ENCODE measurements around the gene IFI35.
"Not testable (repeated sequence)": the region's sequence is repeated elsewhere in the genome, so short reads cannot be mapped to it uniquely, and the experiment has no call there.

Gene IFI35

GRCh38 chr17:43006639-43007551, at the start of gene IFI35:
Gene IFI35, plus strand, starts transcription at chr17:43006784. Its CDS starts 164 bp downstream, at chr17:43006948.
- peak; percentile 77 to 91 for DNase-seq

GRCh38 chr17:42964161-42964932, 42.2 kb upstream of the IFI35 start, which contains the start of gene AARSD1:
Gene AARSD1, minus strand, starts transcription at chr17:42964454. Its CDS starts 14 bp downstream, at chr17:42964440.
- DNase-seq = peak; percentile 88 to 93

- DNase-seq = no peak
These were observed 38.7 kb upstream of the IFI35 start for GRCh38 chr17:42967925-42968324.

- DNase-seq = peak; percentile 3 to 55
These were observed 37.5 kb upstream of the IFI35 start for GRCh38 chr17:42969001-42969581.

- no peak for DNase-seq
These were observed 35.0 kb upstream of the IFI35 start for GRCh38 chr17:42971589-42971988.

- not testable (repeated sequence) for DNase-seq
These were observed 33.3 kb upstream of the IFI35 start for GRCh38 chr17:42973323-42973722.

- no peak for DNase-seq
These were observed 31.3 kb upstream of the IFI35 start for GRCh38 chr17:42975265-42975664.

GRCh38 chr17:42975701-42976100, 30.9 kb upstream of the IFI35 start:
- DNase-seq = not testable (repeated sequence)

GRCh38 chr17:42979511-42980273, 26.9 kb upstream of the IFI35 start, which contains the start of gene PTGES3L:
Gene PTGES3L, minus strand, starts transcription at chr17:42980080. Its CDS starts 27 bp downstream, at chr17:42980053.
- no peak for DNase-seq

GRCh38 chr17:42980274-42980765, 26.3 kb upstream of the IFI35 start, which contains the start of gene RUNDC1:
Gene RUNDC1, plus strand, starts transcription at chr17:42980565. Its CDS starts 12 bp downstream, at chr17:42980577.
- peak; percentile 84 to 93 for DNase-seq

GRCh38 chr17:42980766-42981397, 25.7 kb upstream of the IFI35 start:
- no peak for DNase-seq

GRCh38 chr17:42982266-42982665, 24.3 kb upstream of the IFI35 start:
- no peak for DNase-seq

- DNase-seq = peak; percentile 87 to 88
These were observed 21.4 kb upstream of the IFI35 start for GRCh38 chr17:42985225-42985624.

GRCh38 chr17:42989141-42989540, 17.4 kb upstream of the IFI35 start:
- DNase-seq = no peak

GRCh38 chr17:42989726-42990652, 16.6 kb upstream of the IFI35 start:
- DNase-seq = no peak

- DNase-seq = no peak
These were observed 15.1 kb upstream of the IFI35 start for GRCh38 chr17:42991471-42991870.

- no peak for DNase-seq
These were observed 13.7 kb upstream of the IFI35 start for GRCh38 chr17:42992872-42993271.

GRCh38 chr17:42993913-42994312, 12.7 kb upstream of the IFI35 start:
- DNase-seq = not testable (repeated sequence)

GRCh38 chr17:42997390-42997983, 9.1 kb upstream of the IFI35 start:
- no peak for DNase-seq

Data from inflammatory macrophage treated with lipopolysaccharide for 1 hour (primary cell).